ENCODE results near the gene FKBP1B.

GRCh38 chr2:24009680-24010476, 39.7 kb upstream of the FKBP1B start, which contains the start of gene MFSD2B:
- TF ChIP-seq EP300 (IDR thresholded peaks at IDR 0.05; ENCODE audit: borderline replicate concordance) (no peak), RAD21 (IDR thresholded peaks at IDR 0.05; ENCODE audit: low read depth) (no peak), EGR1 (IDR thresholded peaks at IDR 0.05) (no peak), MAX (IDR thresholded peaks at IDR 0.05) (no peak), FOXM1 (IDR thresholded peaks at IDR 0.05; ENCODE audit: borderline replicate concordance, low read depth) (no peak), ZBTB7A (IDR thresholded peaks at IDR 0.05; ENCODE audit: low read depth) (no peak), YY1 (IDR thresholded peaks at IDR 0.05; ENCODE audit: low read depth) (no peak), REST (IDR thresholded peaks at IDR 0.05; ENCODE audit: low read depth) (no peak), CEBPB (IDR thresholded peaks at IDR 0.05) (no peak), TAF1 (IDR thresholded peaks at IDR 0.05; ENCODE audit: low read depth) (no peak), TCF12 (IDR thresholded peaks at IDR 0.05; ENCODE audit: low read depth) (no peak), CREB1 (IDR thresholded peaks at IDR 0.05; ENCODE audit: low read depth) (no peak), USF1 (IDR thresholded peaks at IDR 0.05) (no peak), NFIC (IDR thresholded peaks at IDR 0.05) (no peak)

All from Ishikawa (cell line).